Mesenchymal stem cell (in vitro differentiated cells and primary cell): ENCODE results near the gene HORMAD2.

Experiments
- DNase-seq: peaks from one replicate; pipeline ENCODE4 v3.0.0-alpha.2; 2013
- H2AFZ ChIP-seq: one replicate; pipeline ENCODE4 v1.6.1; 2013; ENCODE audit warnings: low read depth, mild to moderate bottlenecking, control low read depth, inconsistent platforms, low read length, moderate library complexity
- H2AK5ac ChIP-seq: 2 replicates; pipeline ENCODE4 v1.6.1; 2013; ENCODE audit warnings: low read length, moderate library complexity, mild to moderate bottlenecking, inconsistent platforms; ENCODE audit not compliant: severe bottlenecking
- H2BK120ac ChIP-seq: one replicate; pipeline ENCODE4 v1.6.1; 2013; ENCODE audit warnings: low read depth, mild to moderate bottlenecking, inconsistent platforms, low read length, moderate library complexity
- H2BK12ac ChIP-seq, 2 experiments: one replicate each; pipeline ENCODE4 v1.6.1; 2013; ENCODE audit warnings: inconsistent platforms in 2 of 2, low read length in 2 of 2, mild to moderate bottlenecking in 2 of 2, moderate library complexity in 2 of 2, control low read depth in 1 of 2
- H2BK15ac ChIP-seq: one replicate; pipeline ENCODE4 v1.6.1; 2013; ENCODE audit warnings: mild to moderate bottlenecking, low read depth, inconsistent platforms; ENCODE audit not compliant: poor library complexity, severe bottlenecking
- H2BK5ac ChIP-seq: 2 replicates; pipeline ENCODE4 v1.6.1; 2013; ENCODE audit warnings: low read depth, mild to moderate bottlenecking, low read length, control low read depth, inconsistent platforms; ENCODE audit not compliant: poor library complexity, severe bottlenecking
- H3K14ac ChIP-seq, 2 experiments: one replicate each; pipeline ENCODE4 v1.6.1; 2013; ENCODE audit warnings: inconsistent platforms in 2 of 2, low read length in 2 of 2, control low read depth in 1 of 2, mild to moderate bottlenecking in 1 of 2, moderate library complexity in 1 of 2
- H3K18ac ChIP-seq, 2 experiments: one replicate each; pipeline ENCODE4 v1.6.1; 2013; ENCODE audit warnings: inconsistent platforms in 2 of 2, low read length in 2 of 2, control low read depth in 1 of 2, low read depth in 1 of 2, mild to moderate bottlenecking in 1 of 2
- H3K23ac ChIP-seq, 2 experiments: one replicate each; pipeline ENCODE4 v1.6.1; 2013; ENCODE audit warnings: inconsistent platforms in 2 of 2, low read length in 2 of 2, mild to moderate bottlenecking in 2 of 2, moderate library complexity in 2 of 2, control low read depth in 1 of 2
- H3K27ac ChIP-seq: 2 replicates; pipeline ENCODE4 v1.5.1; 2013; ENCODE audit warnings: mild to moderate bottlenecking, moderate library complexity, low read length, control low read depth, inconsistent platforms; ENCODE audit not compliant: poor library complexity, severe bottlenecking
- H3K27me3 ChIP-seq, 2 experiments: 2 replicates each; pipeline versions ENCODE4 v1.6.1 to v1.7.0; 2013; ENCODE audit warnings: low read length in 2 of 2, mild to moderate bottlenecking in 2 of 2, moderate library complexity in 2 of 2, control low read depth in 1 of 2, inconsistent platforms in 1 of 2; ENCODE audit not compliant: control insufficient read depth in 1 of 2, insufficient read depth in 1 of 2
- H3K36me3 ChIP-seq, 2 experiments: 2 replicates each; pipeline versions ENCODE4 v1.6.1 to v1.7.0; 2013; ENCODE audit warnings: low read length in 2 of 2, control low read depth in 1 of 2, inconsistent platforms in 1 of 2, low read depth in 1 of 2, mild to moderate bottlenecking in 1 of 2; ENCODE audit not compliant: insufficient read depth in 2 of 2, control insufficient read depth in 1 of 2
- H3K4ac ChIP-seq, 2 experiments: one replicate each; pipeline ENCODE4 v1.6.1; 2013; ENCODE audit warnings: inconsistent platforms in 2 of 2, low read length in 2 of 2, mild to moderate bottlenecking in 2 of 2, moderate library complexity in 2 of 2, control low read depth in 1 of 2, low read depth in 1 of 2
- H3K4me1 ChIP-seq: 2 replicates; pipeline ENCODE4 v1.6.1; 2013; ENCODE audit warnings: low read depth, low read length, control low read depth; ENCODE audit not compliant: control insufficient read depth, insufficient read depth
- H3K4me2 ChIP-seq: 2 replicates; pipeline ENCODE4 v1.6.1; 2013; ENCODE audit warnings: low read length, mild to moderate bottlenecking, inconsistent platforms; ENCODE audit not compliant: poor library complexity, severe bottlenecking
- H3K4me3 ChIP-seq, 2 experiments: 2 replicates each; pipeline versions ENCODE4 v1.5.1 to v1.7.0; 2013; ENCODE audit warnings: low read length in 2 of 2, mild to moderate bottlenecking in 2 of 2, control low read depth in 1 of 2, low read depth in 1 of 2; ENCODE audit not compliant: insufficient read depth in 1 of 2
- H3K79me1 ChIP-seq: replicated peaks from 2 replicates; pipeline ENCODE4 v1.6.1; 2013; ENCODE audit warnings: mild to moderate bottlenecking, control low read depth, low read length, inconsistent platforms; ENCODE audit not compliant: poor library complexity, severe bottlenecking
- H3K9ac ChIP-seq: 2 replicates; pipeline ENCODE4 v1.7.0; 2013; ENCODE audit warnings: mild to moderate bottlenecking, low read length, moderate library complexity
- H3K9me3 ChIP-seq: 2 replicates; pipeline ENCODE4 v1.7.0; 2013; ENCODE audit warnings: mild to moderate bottlenecking, low read length; ENCODE audit not compliant: control insufficient read depth
- H4K8ac ChIP-seq: one replicate; pipeline ENCODE4 v1.6.1; 2013; ENCODE audit warnings: inconsistent platforms, mild to moderate bottlenecking, low read length, moderate library complexity
- H4K91ac ChIP-seq: one replicate; pipeline ENCODE4 v1.6.1; 2013; ENCODE audit warnings: mild to moderate bottlenecking, low read length, inconsistent platforms
- WGBS: methylation state at CpG from one replicate; pipeline ENCODE4 v1.1.7; 2013; ENCODE audit warnings: mixed read lengths; 5-methylcytosine and 5-hydroxymethylcytosine counted together

Gene HORMAD2

DNA sequence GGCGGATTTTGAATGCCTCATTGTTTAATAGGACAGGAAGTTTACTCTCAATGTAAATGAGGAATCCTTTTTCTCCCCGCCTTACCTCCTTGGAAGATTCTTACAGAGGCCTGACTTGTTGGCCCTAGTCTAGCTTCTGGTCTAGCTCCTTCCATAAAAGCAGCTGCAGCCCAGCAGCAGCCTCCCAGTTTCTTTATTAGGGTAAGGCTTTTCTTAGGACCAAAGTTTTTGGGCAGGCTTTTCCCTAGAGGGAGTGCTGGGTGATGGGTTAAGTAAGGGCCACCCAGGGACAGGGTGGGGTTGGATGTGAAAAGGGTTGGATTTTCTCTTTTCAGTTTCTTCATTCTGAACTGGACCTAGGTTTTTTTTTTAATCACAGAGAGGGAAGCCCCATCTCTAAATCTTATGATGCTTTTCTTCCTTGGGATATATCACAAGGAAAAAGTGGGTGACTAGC is 116.6 kb downstream of the HORMAD2 start:
- no peak overlapping the region for H4K8ac ChIP-seq
- no peaks in the 10 kb centered on the region for H3K36me3 ChIP-seq
- H3K27me3 ChIP-seq, result no peaks in the 10 kb centered on the region
- H3K9me3 ChIP-seq, result peaks cover 3% of the 10 kb centered on the region
- WGBS, result 0% methylated on average over 2 of the region's 2 CpGs
- no peak for DNase-seq
- peak overlapping the region; percentile 89 for H2AK5ac ChIP-seq
- H3K9ac ChIP-seq, result peak overlapping the region; percentile 91
- no peak overlapping the region for H3K23ac ChIP-seq
- H2BK12ac ChIP-seq, result peak overlapping the region in 1 of 2 experiments; percentile 80
- peak overlapping the region in 1 of 2 experiments; percentile 38 for H3K14ac ChIP-seq
- peak overlapping the region; percentile 93 for H2BK120ac ChIP-seq
- peak overlapping the region; percentile 54 to 67 for H3K4ac ChIP-seq
- no peak overlapping the region for H4K91ac ChIP-seq
- peak overlapping the region; percentile 18 to 88 for H3K18ac ChIP-seq
- H3K27ac ChIP-seq, result peak overlapping the region; percentile 99
- H3K79me1 ChIP-seq, result no peaks in the 10 kb centered on the region
- peaks cover 9% of the 10 kb centered on the region for H3K4me1 ChIP-seq
- no peak overlapping the region for H3K4me3 ChIP-seq
- peak overlapping the region; percentile 91 for H2BK15ac ChIP-seq
- no peak overlapping the region for H3K4me2 ChIP-seq
- no peak overlapping the region for H2AFZ ChIP-seq
- H2BK5ac ChIP-seq, result peak overlapping the region; percentile 93

DNA sequence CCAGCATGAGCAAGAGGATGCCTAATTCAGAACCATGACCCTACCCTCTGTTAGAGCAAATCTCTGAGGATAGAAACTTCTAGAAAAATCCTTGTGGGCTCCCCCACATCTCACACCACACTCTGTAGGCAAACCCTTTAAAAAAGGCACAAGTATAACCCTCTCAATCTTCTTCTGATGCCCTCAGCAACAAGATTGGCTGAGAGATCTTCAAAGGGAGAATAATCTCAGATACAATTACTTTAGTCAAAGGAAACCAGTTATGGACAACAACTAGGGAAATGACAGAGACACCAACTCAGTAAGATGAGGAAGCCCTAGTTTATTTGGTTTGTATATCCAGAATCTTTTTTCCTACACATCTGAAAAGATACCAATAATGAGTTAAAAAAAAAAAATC is 117.1 kb downstream of the HORMAD2 start:
- H3K4me3 ChIP-seq, result no peak overlapping the region
- H2AK5ac ChIP-seq, result peak overlapping the region; percentile 89
- peak overlapping the region; percentile 30 for H4K8ac ChIP-seq
- peak overlapping the region; percentile 91 for H3K9ac ChIP-seq
- H3K4ac ChIP-seq, result peak overlapping the region; percentile 54 to 67
- H3K36me3 ChIP-seq, result no peaks in the 10 kb centered on the region
- DNase-seq, result no peak
- peak overlapping the region; percentile 18 to 88 for H3K18ac ChIP-seq
- H3K27ac ChIP-seq, result peak overlapping the region; percentile 99
- H2AFZ ChIP-seq, result no peak overlapping the region
- H3K14ac ChIP-seq, result peak overlapping the region in 1 of 2 experiments; percentile 38
- H3K4me1 ChIP-seq, result peaks cover 9% of the 10 kb centered on the region
- no peaks in the 10 kb centered on the region for H3K79me1 ChIP-seq
- no peak overlapping the region for H3K4me2 ChIP-seq
- H2BK12ac ChIP-seq, result peak overlapping the region in 1 of 2 experiments; percentile 38
- peaks cover 6% of the 10 kb centered on the region for H3K9me3 ChIP-seq
- peak overlapping the region; percentile 93 for H2BK5ac ChIP-seq
- no peak overlapping the region for H4K91ac ChIP-seq
- no peak overlapping the region for H2BK15ac ChIP-seq
- H3K23ac ChIP-seq, result no peak overlapping the region
- H2BK120ac ChIP-seq, result peak overlapping the region; percentile 93
- no peaks in the 10 kb centered on the region for H3K27me3 ChIP-seq

- no peak overlapping the region for H3K14ac ChIP-seq
- H4K8ac ChIP-seq, result no peak overlapping the region
- no peak overlapping the region for H2BK5ac ChIP-seq
- H2AK5ac ChIP-seq, result peak overlapping the region; percentile 79
- no peak overlapping the region for H3K4ac ChIP-seq
- no peaks in the 10 kb centered on the region for H3K27me3 ChIP-seq
- H3K9ac ChIP-seq, result peak overlapping the region; percentile 9
- H3K18ac ChIP-seq, result peak overlapping the region; percentile 23 to 77
- H3K23ac ChIP-seq, result no peak overlapping the region
- peak; percentile 40 for DNase-seq
- peak overlapping the region; percentile 64 for H2BK120ac ChIP-seq
- H3K4me2 ChIP-seq, result no peak overlapping the region
- H2BK12ac ChIP-seq, result peak overlapping the region; percentile 33 to 57
- no peaks in the 10 kb centered on the region for H3K79me1 ChIP-seq
- H3K9me3 ChIP-seq, result peaks cover 6% of the 10 kb centered on the region
- H3K4me1 ChIP-seq, result peaks cover 11% of the 10 kb centered on the region
- peak overlapping the region; percentile 57 for H3K27ac ChIP-seq
- no peak overlapping the region for H4K91ac ChIP-seq
- 96% methylated on average over 3 of the region's 5 CpGs for WGBS
- H3K36me3 ChIP-seq, result no peaks in the 10 kb centered on the region
- no peak overlapping the region for H2BK15ac ChIP-seq
- H2AFZ ChIP-seq, result no peak overlapping the region
- no peak overlapping the region for H3K4me3 ChIP-seq
Measured at GRCh38 chr22:30198152-30198825, 118.0 kb downstream of the HORMAD2 start.

DNA sequence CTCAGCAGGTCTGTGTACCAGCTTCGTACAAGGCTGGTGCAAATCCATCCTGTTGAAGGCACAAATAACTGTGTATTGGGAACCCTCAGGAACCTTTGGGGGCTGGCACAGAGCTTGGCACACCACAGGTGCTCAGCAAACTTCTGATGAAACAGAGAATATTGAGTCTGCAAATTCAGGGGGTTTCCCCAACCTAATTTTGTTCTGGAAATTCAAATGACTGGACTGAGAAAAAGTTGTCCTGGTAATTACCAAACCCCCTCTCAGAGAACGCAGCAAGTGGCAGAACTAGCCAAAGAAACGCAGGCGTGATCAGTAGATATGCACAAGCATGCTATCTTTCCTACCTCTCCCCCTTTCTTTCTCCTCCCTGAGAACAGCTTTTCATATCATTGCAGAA is 118.7 kb downstream of the HORMAD2 start:
- H3K14ac ChIP-seq, result no peak overlapping the region
- H4K8ac ChIP-seq, result no peak overlapping the region
- H3K23ac ChIP-seq, result no peak overlapping the region
- H2BK5ac ChIP-seq, result no peak overlapping the region
- H3K4ac ChIP-seq, result no peak overlapping the region
- no peak overlapping the region for H3K27ac ChIP-seq
- no peaks in the 10 kb centered on the region for H3K79me1 ChIP-seq
- no peak overlapping the region for H3K9ac ChIP-seq
- peak overlapping the region; percentile 94 for H2AK5ac ChIP-seq
- H2BK12ac ChIP-seq, result peak overlapping the region; percentile 61 to 90
- 98% methylated on average over 4 of the region's 4 CpGs for WGBS
- no peak overlapping the region for H2BK15ac ChIP-seq
- peak overlapping the region in 1 of 2 experiments; percentile 86 for H3K18ac ChIP-seq
- DNase-seq, result no peak
- no peak overlapping the region for H3K4me3 ChIP-seq
- H3K4me2 ChIP-seq, result no peak overlapping the region
- H3K36me3 ChIP-seq, result no peaks in the 10 kb centered on the region
- H2AFZ ChIP-seq, result no peak overlapping the region
- peaks cover 11% of the 10 kb centered on the region for H3K4me1 ChIP-seq
- H3K27me3 ChIP-seq, result no peaks in the 10 kb centered on the region
- no peak overlapping the region for H2BK120ac ChIP-seq
- H4K91ac ChIP-seq, result no peak overlapping the region
- peaks cover 6% of the 10 kb centered on the region for H3K9me3 ChIP-seq
